H1 (cell line): ENCODE results near the gene SOX8. TPM values are rescaled to one million over a fixed set of nuclear protein-coding genes. Genes with fewer than 3 reads are reported as not detected.

Experiments used
- CTCF ChIA-PET: fragments of 300-600 bp; sonication (Branson Sonifier 250); formaldehyde crosslinking; loops from one replicate; lab custom pipeline; 2021; ENCODE audit not compliant: partially characterized antibody; lab: Charles Lee
- POLR2A ChIA-PET: fragments of 300-600 bp; sonication (Branson Sonifier 250); formaldehyde crosslinking; loops from one replicate; lab custom pipeline; 2021; ENCODE audit warnings: inconsistent platforms; ENCODE audit not compliant: partially characterized antibody; lab: Charles Lee
- DNase-seq, 2 experiments: peaks; one replicate each; pipeline versions ENCODE4 v3.0.0 to v3.0.0-alpha.2; 2010 to 2022; ENCODE audit warnings: low spot score in 2 of 2, low read depth in 1 of 2, mixed read lengths in 1 of 2
- FAIRE-seq: peaks from 2 replicates; lab custom pipeline; 2011; peaks lifted over from hg19 to GRCh38; lab: Jason Lieb, UNC
- H2AFZ ChIP-seq: 2 replicates; pipeline ENCODE4 v1.8.1; 2012; ENCODE audit warnings: low read length, inconsistent platforms
- H2AK5ac ChIP-seq: 2 replicates; pipeline ENCODE4 v1.6.1; 2013; ENCODE audit warnings: low read depth, low read length
- H2BK120ac ChIP-seq: replicated peaks from 2 replicates; pipeline ENCODE3; 2013; ENCODE audit warnings: low read depth, low read length, inconsistent platforms
- H2BK12ac ChIP-seq: 2 replicates; pipeline ENCODE4 v1.6.1; 2013; ENCODE audit warnings: low read depth, low read length
- H2BK15ac ChIP-seq: 2 replicates; pipeline ENCODE4 v1.6.1; 2013; ENCODE audit warnings: low read length
- H2BK20ac ChIP-seq: 2 replicates; pipeline ENCODE4 v1.6.1; 2013; ENCODE audit warnings: low read length
- H2BK5ac ChIP-seq: 2 replicates; pipeline ENCODE4 v1.6.1; 2013; ENCODE audit warnings: low read depth, low read length
- H3K14ac ChIP-seq: 2 replicates; pipeline ENCODE4 v1.6.1; 2013; ENCODE audit warnings: inconsistent platforms; ENCODE audit not compliant: insufficient read length
- H3K18ac ChIP-seq: 2 replicates; pipeline ENCODE4 v1.6.1; 2013; ENCODE audit warnings: low read length; ENCODE audit errors: extremely low read depth
- H3K23ac ChIP-seq: 2 replicates; pipeline ENCODE4 v1.6.1; 2013; ENCODE audit warnings: inconsistent platforms; ENCODE audit not compliant: insufficient read length
- H3K23me2 ChIP-seq: 2 replicates; pipeline ENCODE4 v1.6.1; 2013; ENCODE audit warnings: low read depth, low read length
- H3K27ac ChIP-seq: 2 replicates; pipeline ENCODE4 v1.6.1; 2011; ENCODE audit warnings: low read depth, low read length, inconsistent platforms
- H3K27me3 ChIP-seq, 4 experiments: replicated peaks in 1 of 4; 1 replicate in 1 of 4; 2 replicates in 3 of 4; pipeline versions ENCODE4 v1.6.1 to v1.8.1; 2011 to 2013; ENCODE audit warnings: low read length in 3 of 4, mild to moderate bottlenecking in 3 of 4, inconsistent platforms in 2 of 4, mixed read lengths in 2 of 4, moderate library complexity in 1 of 4; ENCODE audit not compliant: control insufficient read depth in 3 of 4, insufficient read depth in 3 of 4; ENCODE audit errors: extremely low read depth in 1 of 4
- H3K36me3 ChIP-seq, 4 experiments: 2 replicates each; pipeline versions ENCODE4 v1.6.1 to v1.8.1; 2011 to 2013; ENCODE audit warnings: mild to moderate bottlenecking in 4 of 4, low read length in 3 of 4, moderate library complexity in 2 of 4, control low read depth in 1 of 4, inconsistent platforms in 1 of 4; ENCODE audit not compliant: insufficient read depth in 4 of 4, control insufficient read depth in 2 of 4
- H3K4ac ChIP-seq: replicated peaks from 2 replicates; pipeline ENCODE3; 2013; ENCODE audit warnings: low read length, low read depth, mixed read lengths, inconsistent platforms; ENCODE audit not compliant: insufficient read length
- H3K4me1 ChIP-seq, 4 experiments: replicated peaks in 1 of 4; 1 replicate in 1 of 4; 2 replicates in 3 of 4; pipeline versions ENCODE4 v1.6.1 to v1.8.1; 2011 to 2013; ENCODE audit warnings: low read length in 3 of 4, inconsistent platforms in 2 of 4, mixed read lengths in 1 of 4; ENCODE audit not compliant: insufficient read depth in 4 of 4, control insufficient read depth in 3 of 4
- H3K4me2 ChIP-seq, 2 experiments: 2 replicates each; pipeline versions ENCODE4 v1.6.1 to v1.8.1; 2011 to 2013; ENCODE audit warnings: low read depth in 2 of 2, low read length in 2 of 2, control low read depth in 1 of 2, inconsistent platforms in 1 of 2, mild to moderate bottlenecking in 1 of 2; ENCODE audit not compliant: insufficient read depth in 1 of 2
- H3K4me3 ChIP-seq, 4 experiments: fragments of 200-600, 300-600 bp in 1 of 4; sonication (generic), shearing (Covaris generic), sonication (Bioruptor Twin) in 1 of 4; 2 replicates each; pipeline versions ENCODE4 v1.5.1 to v1.8.1; 2011 to 2016; ENCODE audit warnings: low read length in 4 of 4, low read depth in 3 of 4, control low read depth in 2 of 4, inconsistent platforms in 2 of 4, mild to moderate bottlenecking in 2 of 4, mixed read lengths in 1 of 4, moderate library complexity in 1 of 4; ENCODE audit not compliant: insufficient read depth in 2 of 4; ENCODE audit errors: extremely low read depth in 1 of 4
- H3K56ac ChIP-seq: replicated peaks from 2 replicates; pipeline ENCODE3; 2013; ENCODE audit warnings: low read depth, mild to moderate bottlenecking, mixed read lengths, low read length, inconsistent platforms; ENCODE audit not compliant: insufficient read length
- H3K79me1 ChIP-seq: 2 replicates; pipeline ENCODE4 v1.6.1; 2013; ENCODE audit warnings: low read depth, low read length, control low read depth
- H3K79me2 ChIP-seq, 2 experiments: 2 replicates each; pipeline versions ENCODE4 v1.6.1 to v1.8.1; 2012 to 2013; ENCODE audit warnings: low read length in 2 of 2, mild to moderate bottlenecking in 2 of 2, inconsistent platforms in 1 of 2; ENCODE audit not compliant: insufficient read depth in 2 of 2, control insufficient read depth in 1 of 2
- H3K9ac ChIP-seq, 4 experiments: replicated peaks in 1 of 4; 1 replicate in 1 of 4; 2 replicates in 3 of 4; pipeline versions ENCODE4 v1.6.1 to v1.8.1; 2011 to 2013; ENCODE audit warnings: low read depth in 3 of 4, low read length in 3 of 4, control low read depth in 2 of 4, mild to moderate bottlenecking in 2 of 4, moderate library complexity in 2 of 4, inconsistent platforms in 1 of 4; ENCODE audit errors: extremely low read depth in 1 of 4
- H3K9me3 ChIP-seq, 2 experiments: 2 replicates each; pipeline versions ENCODE4 v1.6.1 to v1.8.1; 2012 to 2013; ENCODE audit warnings: mild to moderate bottlenecking in 2 of 2, moderate library complexity in 2 of 2, control low read depth in 1 of 2, inconsistent platforms in 1 of 2, low read depth in 1 of 2, low read length in 1 of 2, mixed read lengths in 1 of 2; ENCODE audit not compliant: insufficient read depth in 2 of 2
- H4K20me1 ChIP-seq, 2 experiments: replicated peaks in 1 of 2; 2 replicates each; pipeline versions ENCODE3 to v1.8.1; 2011 to 2013; ENCODE audit warnings: inconsistent platforms in 2 of 2, low read length in 2 of 2, mild to moderate bottlenecking in 1 of 2; ENCODE audit not compliant: insufficient read depth in 2 of 2, control insufficient read depth in 1 of 2
- H4K5ac ChIP-seq: 2 replicates; pipeline ENCODE4 v1.6.1; 2013; ENCODE audit warnings: low read length, low read depth, mixed read lengths, inconsistent platforms; ENCODE audit not compliant: insufficient read length
- H4K8ac ChIP-seq: 2 replicates; pipeline ENCODE4 v1.8.0; 2013; ENCODE audit warnings: mild to moderate bottlenecking, moderate library complexity, low read length, inconsistent platforms; ENCODE audit not compliant: insufficient read depth; ENCODE audit errors: extremely low read depth
- H4K91ac ChIP-seq: replicated peaks from 2 replicates; pipeline ENCODE3; 2013; ENCODE audit warnings: low read length, mixed read lengths, inconsistent platforms; ENCODE audit not compliant: insufficient read length
- ATF2 ChIP-seq: IDR thresholded peaks from 2 replicates; pipeline ENCODE4 v1.6.1; 2012; ENCODE audit warnings: low read length, inconsistent platforms
- E2F6 ChIP-seq: IDR thresholded peaks from 2 replicates; pipeline ENCODE4 v1.6.1; 2012; ENCODE audit warnings: inconsistent platforms
- EGR1 ChIP-seq: IDR thresholded peaks from 2 replicates; pipeline ENCODE4 v1.6.1; 2011; ENCODE audit warnings: low read depth, low read length, borderline replicate concordance
- GTF2F1 ChIP-seq: IDR thresholded peaks from 2 replicates; pipeline ENCODE4 v1.6.1; 2012; ENCODE audit warnings: low read depth, low read length, improper control_type of control experiment, borderline replicate concordance
- JUN ChIP-seq: IDR thresholded peaks from 2 replicates; pipeline ENCODE4 v1.6.1; 2011; ENCODE audit warnings: low read depth, mild to moderate bottlenecking, improper control_type of control experiment, low read length
- KDM4A ChIP-seq: IDR thresholded peaks from one replicate; pipeline ENCODE4 v1.7.1; 2012; ENCODE audit warnings: low read depth, mild to moderate bottlenecking, moderate library complexity, low read length, inconsistent platforms; ENCODE audit not compliant: severe bottlenecking
- KDM5A ChIP-seq: fragments of 200-600 bp; IDR thresholded peaks from 2 replicates; pipeline ENCODE4 v1.7.1; 2012; ENCODE audit warnings: mild to moderate bottlenecking, low read length, inconsistent platforms, mixed read lengths
- SP2 ChIP-seq: IDR thresholded peaks from 2 replicates; pipeline ENCODE4 v1.6.1; 2012; ENCODE audit warnings: mild to moderate bottlenecking, low read length, inconsistent platforms
- WGBS, 2 experiments: shearing (Covaris generic) in 1 of 2; methylation state at CpG; one replicate each; pipeline versions ENCODE4 v1.1.6 to v1.1.7; 2013 to 2015; ENCODE audit warnings: low lambda C conversion rate in 2 of 2, mixed read lengths in 2 of 2, inconsistent platforms in 1 of 2, low coverage in 1 of 2, missing lambda C conversion rate in 1 of 2; ENCODE audit not compliant: insufficient replicate concordance in 2 of 2, insufficient coverage in 1 of 2, insufficient read length in 1 of 2; ENCODE audit errors: extremely low coverage in 1 of 2, missing lambda C conversion rate in 1 of 2; 5-methylcytosine and 5-hydroxymethylcytosine counted together
- polyA plus RNA-seq, 7 experiments: library from polyadenylated mRNA; depleted of rRNA in 3 of 7; stranded (reverse) in 5 of 7; unstranded in 2 of 7; fragments of >200 nt in 5 of 7; fragments of 200-250 nt in 2 of 7; gene quantifications; 1 replicate in 5 of 7; 2 replicates in 1 of 7; 4 replicates in 1 of 7; pipeline versions ENCODE4 v1.2.1 to v1.2.3, GENCODE V29; 2011 to 2013; ENCODE audit warnings: missing spikeins in 2 of 7, mixed read lengths in 2 of 7
- total RNA-seq: library from RNA; stranded (reverse); fragmentation: NEBNext Ultra II Directional; extraction: Animal tissue kit (Norgen Biotek cat#: 25700); gene quantifications from 2 replicates; pipeline ENCODE4 v1.2.1, GENCODE V29; 2021

The SOX8 gene
- total and polyA plus RNA-seq, 2 of the 8 experiments (the other 6 are each of a cell fraction or from before 2014, with no cell fraction given): 2.2 to 5.7 TPM

- Histone ChIP-seq H3K4ac (no peak overlapping the region), H4K5ac (no peak overlapping the region), H3K23me2 (peaks cover 10% of the 10 kb centered on the region; the same call in 1 of the 2 replicates), H3K18ac (no peak overlapping the region), H3K14ac (no peak overlapping the region), H2AK5ac (no peak overlapping the region), H3K79me2 (no peaks in the 10 kb centered on the region), H2BK15ac (no peak overlapping the region), H2AFZ (no peak overlapping the region), H3K4me3 (no peak overlapping the region), H4K8ac (no peak overlapping the region), H3K4me1 (peaks cover 0 to 5% (median 0%) of the 10 kb centered on the region in 4 experiments; a peak in 1 of 7 replicates), H4K91ac (no peak overlapping the region), H3K56ac (no peak overlapping the region), H3K4me2 (no peak overlapping the region), H3K23ac (no peak overlapping the region), H2BK5ac (no peak overlapping the region), H3K79me1 (no peaks in the 10 kb centered on the region), H3K9ac (no peak overlapping the region), H3K27ac (no peak overlapping the region), H2BK12ac (no peak overlapping the region), H3K27me3 (no peaks in the 10 kb centered on the region), H2BK120ac (no peak overlapping the region), H3K36me3 (no peaks in the 10 kb centered on the region), H2BK20ac (no peak overlapping the region), H4K20me1 (peaks cover 0 to 2% of the 10 kb centered on the region in 2 experiments), H3K9me3 (peaks cover 18 to 57% of the 10 kb centered on the region in 2 experiments)
- CTCF ChIA-PET: no interaction called here
- WGBS, 2 experiments: no CpG with 5 or more reads among the region's 3 CpGs
- FAIRE-seq (no peak), DNase-seq (no peak)
- POLR2A ChIA-PET: no interaction called here
- TF ChIP-seq KDM5A: no peak
- no peak for TF ChIP-seq EGR1
- no peak for TF ChIP-seq KDM4A
- no peak for TF ChIP-seq JUN
- TF ChIP-seq SP2: no peak
- TF ChIP-seq GTF2F1: no peak
- TF ChIP-seq ATF2: no peak
- TF ChIP-seq E2F6: no peak
Measured at GRCh38 chr16:993731-994130, 12.2 kb downstream of the SOX8 start.
